NCI-H2029 treated with DMSO at 0.1 percent for 48 hours (cell line): ENCODE results near the gene HBQ1.
"Not testable (repeated sequence)": the region's sequence is repeated elsewhere in the genome, so short reads cannot be mapped to it uniquely, and the experiment has no call there.

Experiments used
- DNase-seq: peaks from one replicate; lab custom pipeline; 2025; lab: John Stamatoyannopoulos, UW

Gene HBQ1

GRCh38 chr16:176477-177382 is 3.5 kb upstream of the HBQ1 start, which contains the start of gene HBA1:
TSS of gene HBA1 (plus strand) at chr16:176680. CDS start at chr16:176717, 37 bp downstream.
- not testable (repeated sequence) for DNase-seq

GRCh38 chr16:177394-177822 is 2.9 kb upstream of the HBQ1 start:
- DNase-seq: peak; percentile 93

DNA sequence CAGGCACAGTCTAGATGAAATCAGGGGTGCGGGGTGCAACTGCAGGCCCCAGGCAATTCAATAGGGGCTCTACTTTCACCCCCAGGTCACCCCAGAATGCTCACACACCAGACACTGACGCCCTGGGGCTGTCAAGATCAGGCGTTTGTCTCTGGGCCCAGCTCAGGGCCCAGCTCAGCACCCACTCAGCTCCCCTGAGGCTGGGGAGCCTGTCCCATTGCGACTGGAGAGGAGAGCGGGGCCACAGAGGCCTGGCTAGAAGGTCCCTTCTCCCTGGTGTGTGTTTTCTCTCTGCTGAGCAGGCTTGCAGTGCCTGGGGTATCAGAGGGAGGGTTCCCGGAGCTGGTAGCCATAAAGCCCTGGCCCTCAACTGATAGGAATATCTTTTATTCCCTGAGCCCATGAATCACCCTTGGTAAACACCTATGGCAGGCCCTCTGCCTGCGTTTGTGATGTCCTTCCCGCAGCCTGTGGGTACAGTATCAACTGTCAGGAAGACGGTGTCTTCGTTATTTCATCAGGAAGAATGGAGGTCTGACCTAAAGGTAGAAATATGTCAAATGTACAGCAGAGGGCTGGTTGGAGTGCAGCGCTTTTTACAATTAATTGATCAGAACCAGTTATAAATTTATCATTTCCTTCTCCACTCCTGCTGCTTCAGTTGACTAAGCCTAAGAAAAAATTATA is 2.1 kb upstream of the HBQ1 start:
- no peak for DNase-seq

GRCh38 chr16:178668-179015 is 1.6 kb upstream of the HBQ1 start:
- DNase-seq: no peak

- DNase-seq: no peak
These were observed 807 bp upstream of the HBQ1 start for GRCh38 chr16:179211-180092.

DNA sequence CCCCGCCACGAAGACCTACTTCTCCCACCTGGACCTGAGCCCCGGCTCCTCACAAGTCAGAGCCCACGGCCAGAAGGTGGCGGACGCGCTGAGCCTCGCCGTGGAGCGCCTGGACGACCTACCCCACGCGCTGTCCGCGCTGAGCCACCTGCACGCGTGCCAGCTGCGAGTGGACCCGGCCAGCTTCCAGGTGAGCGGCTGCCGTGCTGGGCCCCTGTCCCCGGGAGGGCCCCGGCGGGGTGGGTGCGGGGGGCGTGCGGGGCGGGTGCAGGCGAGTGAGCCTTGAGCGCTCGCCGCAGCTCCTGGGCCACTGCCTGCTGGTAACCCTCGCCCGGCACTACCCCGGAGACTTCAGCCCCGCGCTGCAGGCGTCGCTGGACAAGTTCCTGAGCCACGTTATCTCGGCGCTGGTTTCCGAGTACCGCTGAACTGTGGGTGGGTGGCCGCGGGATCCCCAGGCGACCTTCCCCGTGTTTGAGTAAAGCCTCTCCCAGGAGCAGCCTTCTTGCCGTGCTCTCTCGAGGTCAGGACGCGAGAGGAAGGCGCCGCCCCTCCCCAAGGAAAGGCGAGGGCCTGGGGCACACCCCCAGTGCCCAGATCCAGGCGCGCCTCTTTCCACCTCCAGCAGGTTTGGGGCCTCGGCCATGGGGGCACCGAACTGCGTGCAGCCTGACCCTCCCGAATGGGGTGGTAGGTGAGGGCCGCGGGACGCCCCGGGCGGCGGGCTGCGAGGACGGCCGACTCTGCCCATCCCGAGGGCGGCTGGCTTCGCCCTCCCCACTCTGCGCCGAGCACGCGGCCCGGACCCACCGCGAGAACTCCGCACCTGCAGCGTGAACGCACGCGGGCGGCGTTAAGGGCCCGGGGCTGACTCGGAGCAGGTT is 664 bp downstream of the HBQ1 start:
- DNase-seq: peak; percentile 18

GRCh38 chr16:181565-182021 is 1.3 kb downstream of the HBQ1 start:
- DNase-seq: no peak

DNA sequence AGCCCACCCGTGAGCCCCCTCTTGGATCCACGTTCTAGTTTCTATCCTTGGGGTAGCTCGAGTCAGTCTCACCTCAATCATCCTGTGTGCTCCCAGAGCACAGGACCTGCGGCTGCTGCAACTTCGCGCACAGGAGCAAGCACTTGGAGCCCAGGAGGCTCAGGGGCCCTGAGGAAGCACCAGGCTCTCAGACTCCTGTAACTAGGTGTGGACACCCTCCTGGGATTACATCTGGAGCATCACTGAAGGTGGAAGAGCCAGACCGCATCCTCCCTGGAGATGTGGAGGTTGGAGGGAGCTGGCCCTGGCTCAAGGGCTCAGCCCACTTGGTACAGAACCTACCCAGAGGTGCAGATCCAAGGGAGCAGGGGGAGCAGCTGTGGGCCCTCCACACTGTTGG is 2.7 kb downstream of the HBQ1 start:
- DNase-seq: no peak

DNA sequence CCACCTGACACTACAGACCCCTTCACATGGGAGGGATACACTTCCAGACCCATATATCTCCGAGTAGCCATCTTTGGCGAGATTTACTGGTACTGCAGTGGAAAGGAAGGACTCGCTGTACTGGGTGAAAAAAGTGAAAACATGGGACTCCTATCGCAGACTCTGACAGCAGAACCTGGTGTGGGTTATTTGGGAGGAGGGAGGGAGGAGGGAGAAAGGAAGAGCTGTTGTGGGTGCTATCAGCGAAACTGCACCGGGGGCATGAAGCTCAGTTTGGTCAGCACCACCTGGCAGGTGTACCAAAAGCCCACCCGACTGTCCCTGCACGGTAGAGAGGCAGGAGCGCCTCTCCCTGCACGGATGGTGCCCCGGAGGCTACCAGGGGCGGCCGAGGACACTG is 5.0 kb downstream of the HBQ1 start:
- no peak for DNase-seq

DNA sequence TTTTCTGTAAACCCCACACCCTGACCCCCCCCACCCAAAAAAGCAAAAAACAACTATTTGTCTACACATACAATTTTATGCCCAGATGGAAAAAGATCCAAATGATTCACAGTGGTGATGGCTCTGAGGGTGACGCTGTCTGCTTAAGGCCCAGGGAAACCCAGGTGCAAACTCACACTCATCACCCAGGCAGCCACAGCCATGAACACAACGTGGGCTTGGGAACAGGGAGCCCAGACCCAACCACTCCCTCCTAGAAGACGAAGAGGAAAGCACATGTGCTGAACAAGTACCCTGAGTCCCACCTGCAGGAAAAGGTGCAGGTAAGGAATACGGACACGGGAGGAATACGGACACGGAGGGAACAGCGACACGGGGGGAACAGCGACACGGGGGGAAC is 5.4 kb downstream of the HBQ1 start:
- no peak for DNase-seq

- DNase-seq: no peak
These were observed 7.1 kb downstream of the HBQ1 start for GRCh38 chr16:187330-187729.

DNA sequence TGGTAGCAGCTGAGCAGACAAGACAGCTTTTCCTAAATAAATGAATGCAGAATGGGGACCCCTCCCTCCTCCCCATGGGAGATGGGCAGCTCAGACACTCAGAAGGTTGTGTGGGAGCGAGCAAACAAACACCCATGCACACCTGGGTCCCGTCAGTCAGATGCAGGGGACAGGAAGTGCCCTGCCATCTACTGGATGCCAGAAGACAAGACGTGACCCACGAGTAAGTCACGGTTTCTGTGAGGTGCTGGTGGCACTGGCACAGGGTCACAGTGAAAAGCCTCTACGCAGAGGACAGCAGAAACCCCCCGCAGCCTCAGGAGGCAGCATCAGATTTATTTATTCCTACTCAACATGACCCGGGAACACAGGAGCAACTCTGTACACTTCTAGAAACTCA is 8.4 kb downstream of the HBQ1 start:
- DNase-seq: no peak

- no peak for DNase-seq
These were observed 9.4 kb downstream of the HBQ1 start for GRCh38 chr16:189604-190186.

GRCh38 chr16:191831-192230 is 11.6 kb downstream of the HBQ1 start:
- no peak for DNase-seq

DNA sequence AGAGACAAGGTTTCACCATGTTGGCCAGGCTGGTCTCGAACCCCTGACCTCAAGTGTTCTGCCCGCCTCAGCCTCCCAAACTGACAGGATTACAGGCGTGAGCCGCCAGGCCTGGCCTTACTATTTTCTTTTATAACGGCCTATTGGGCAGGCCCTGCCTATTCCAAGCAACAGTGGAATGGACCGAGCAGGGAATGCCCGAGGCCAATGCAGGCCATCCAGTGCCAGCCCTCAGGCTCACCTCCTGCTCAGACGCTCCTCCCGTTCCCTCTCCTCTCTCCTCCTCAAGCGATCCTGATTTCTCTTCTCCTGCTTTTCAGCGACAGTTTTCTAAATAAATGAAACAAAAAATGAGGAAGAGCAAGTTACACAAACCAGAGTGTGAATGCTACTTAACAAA is 12.4 kb downstream of the HBQ1 start:
- DNase-seq: no peak

DNA sequence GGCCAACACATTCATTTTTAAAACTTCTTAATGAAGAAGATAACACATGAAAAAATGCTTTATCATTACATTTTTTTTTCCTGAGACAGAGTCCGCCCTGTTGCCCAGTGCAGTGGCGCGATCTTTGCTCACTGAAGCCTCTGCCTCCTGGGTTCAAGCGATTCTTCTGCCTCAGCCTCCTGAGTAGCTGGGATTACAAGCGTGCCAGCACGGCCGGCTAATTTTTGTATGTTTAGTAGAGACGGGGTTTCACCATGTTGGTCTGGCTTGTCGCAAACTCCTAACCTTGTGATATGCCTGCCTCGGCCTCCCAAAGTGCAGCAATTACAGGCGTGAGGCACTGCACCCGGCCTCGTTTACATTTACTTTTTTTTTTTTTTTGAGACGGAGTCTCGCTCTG is 13.2 kb downstream of the HBQ1 start:
- DNase-seq: no peak

GRCh38 chr16:194516-194915 is 14.3 kb downstream of the HBQ1 start:
- DNase-seq: no peak

DNA sequence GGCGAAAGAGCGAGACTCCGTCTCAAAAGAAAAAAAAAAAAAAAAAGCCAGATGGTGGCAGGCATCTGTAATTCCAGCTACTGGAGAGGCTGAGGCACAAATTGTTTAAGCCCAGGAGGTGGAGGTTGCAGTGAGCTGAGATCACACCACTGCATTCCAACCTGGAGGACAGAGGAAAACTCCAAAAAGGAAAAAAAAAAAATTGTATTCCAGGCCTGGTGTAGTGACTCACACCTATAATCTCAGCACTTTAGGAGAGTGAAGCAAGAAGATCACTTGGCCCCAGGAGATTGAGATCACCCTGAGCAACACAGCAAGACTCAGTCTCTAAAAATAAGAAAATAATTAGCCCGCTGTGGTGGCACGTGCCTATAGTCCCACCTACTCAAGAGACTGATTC is 20.1 kb downstream of the HBQ1 start:
- no peak for DNase-seq

DNA sequence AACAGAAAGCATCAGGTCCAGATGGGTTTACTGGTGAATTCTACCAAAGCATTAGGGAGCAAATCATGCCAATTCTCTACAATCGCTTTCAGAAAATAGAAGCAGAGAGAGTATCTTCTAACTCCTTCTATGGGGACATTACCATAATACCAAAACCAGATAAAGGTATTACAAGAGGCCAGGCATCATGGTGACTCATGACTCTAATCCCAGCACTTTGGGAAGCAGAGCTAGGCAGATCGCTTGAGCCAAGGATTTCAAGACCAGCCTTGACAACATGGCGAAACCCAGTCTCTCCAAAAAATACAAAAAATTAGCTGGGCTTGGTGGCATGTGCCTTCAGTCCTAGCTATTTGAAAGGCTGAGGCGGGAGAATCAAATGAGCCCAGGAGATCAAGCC is 23.0 kb downstream of the HBQ1 start:
- no peak for DNase-seq

GRCh38 chr16:204046-204445 is 23.8 kb downstream of the HBQ1 start:
- DNase-seq: not testable (repeated sequence)

DNA sequence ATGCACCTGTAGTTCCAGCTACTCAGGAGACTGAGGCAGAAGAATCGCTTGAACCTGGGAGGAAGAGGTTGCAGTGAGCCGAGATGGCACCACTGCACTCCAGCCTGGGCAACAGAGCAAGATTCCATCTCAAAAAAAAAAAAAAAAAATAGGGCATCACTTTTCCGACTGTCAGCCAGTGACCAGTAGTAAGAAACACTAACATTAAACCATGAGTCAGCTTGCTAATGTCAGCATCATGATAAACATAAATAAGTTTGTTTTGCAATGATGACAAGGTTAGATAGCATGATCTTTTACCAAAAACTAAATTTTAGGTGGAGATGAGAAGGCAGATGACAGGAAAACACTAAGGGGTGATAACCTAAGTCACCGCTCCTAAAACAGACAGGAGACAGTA is 29.1 kb downstream of the HBQ1 start:
- DNase-seq: not testable (repeated sequence)
